Testis (tissue), 3 donors: ENCODE results near the gene ICAM2. TPM values are rescaled to one million over a fixed set of nuclear protein-coding genes. Genes with fewer than 3 reads are reported as not detected.

Experiments used
- DNase-seq: peaks from one replicate; pipeline ENCODE4 v3.0.0-alpha.2; 2019
- H3K27ac ChIP-seq, 2 donors: fragments of 200-600 bp; sonication (generic); one replicate each; pipeline ENCODE4 v1.5.1; 2019
- H3K27me3 ChIP-seq: fragments of 200-600 bp; sonication (generic); one replicate; pipeline ENCODE4 v1.5.1; 2019
- H3K36me3 ChIP-seq: fragments of 200-600 bp; sonication (generic); one replicate; pipeline ENCODE4 v1.5.1; 2017; ENCODE audit warnings: low read depth; ENCODE audit errors: missing control alignments
- H3K4me1 ChIP-seq: fragments of 200-600 bp; sonication (generic); one replicate; pipeline ENCODE4 v1.5.1; 2019
- H3K4me3 ChIP-seq, 2 donors: fragments of 200-600 bp; sonication (generic); one replicate each; pipeline ENCODE4 v1.5.1; 2017 to 2019
- H3K9me3 ChIP-seq: fragments of 200-600 bp; sonication (generic); one replicate; pipeline ENCODE4 v1.5.1; 2017
- POLR2A ChIP-seq: fragments of 450-650 bp; IDR thresholded peaks from one replicate; pipeline ENCODE4 v1.6.1; 2017; ENCODE audit warnings: antibody characterized with exemption, mild to moderate bottlenecking, moderate library complexity
- WGBS, 2 donors: methylation state at CpG; one replicate each; pipeline ENCODE4 v1.1.5; 2018; 5-methylcytosine and 5-hydroxymethylcytosine counted together
- intact Hi-C: fragments of 100-400 bp; cut with DNase I; formaldehyde crosslinking; loops from one replicate; pipeline ENCODE4 v1.15.1; 2023; ENCODE audit warnings: low total_unique reads
- polyA plus RNA-seq: library from polyadenylated mRNA; stranded (reverse); fragments of 350-450 nt; fragmentation: Illumina TruSeq; extraction: RNeasy Lipid Tissue Mini Kit (QIAGEN cat#74804); gene quantifications from one replicate; pipeline ENCODE4 v1.2.3, GENCODE V29; 2014; ENCODE audit warnings: low read depth, low replicate concordance; ENCODE audit not compliant: insufficient read depth
- total RNA-seq, 2 donors: library from RNA; depleted of rRNA; stranded (reverse); fragments of >200 nt; gene quantifications; one replicate each; pipeline ENCODE4 v1.2.3, GENCODE V29; 2016
- TF ChIP-seq, protein P1 (sequence below), 3 experiments: fragments of 450-650 bp in 2 of 3; fragments of 200-600 bp in 1 of 3; sonication (generic) in 1 of 3; IDR thresholded peaks; one replicate each; pipeline ENCODE4 v1.5.1; 2016 to 2019; ENCODE audit warnings: antibody characterized with exemption in 3 of 3, mild to moderate bottlenecking in 2 of 3, moderate library complexity in 1 of 3

Gene ICAM2
- total and polyA plus RNA-seq, 3 donors from 2014 or later: 5.2 to 12.1 (median 11.3) TPM

DNA sequence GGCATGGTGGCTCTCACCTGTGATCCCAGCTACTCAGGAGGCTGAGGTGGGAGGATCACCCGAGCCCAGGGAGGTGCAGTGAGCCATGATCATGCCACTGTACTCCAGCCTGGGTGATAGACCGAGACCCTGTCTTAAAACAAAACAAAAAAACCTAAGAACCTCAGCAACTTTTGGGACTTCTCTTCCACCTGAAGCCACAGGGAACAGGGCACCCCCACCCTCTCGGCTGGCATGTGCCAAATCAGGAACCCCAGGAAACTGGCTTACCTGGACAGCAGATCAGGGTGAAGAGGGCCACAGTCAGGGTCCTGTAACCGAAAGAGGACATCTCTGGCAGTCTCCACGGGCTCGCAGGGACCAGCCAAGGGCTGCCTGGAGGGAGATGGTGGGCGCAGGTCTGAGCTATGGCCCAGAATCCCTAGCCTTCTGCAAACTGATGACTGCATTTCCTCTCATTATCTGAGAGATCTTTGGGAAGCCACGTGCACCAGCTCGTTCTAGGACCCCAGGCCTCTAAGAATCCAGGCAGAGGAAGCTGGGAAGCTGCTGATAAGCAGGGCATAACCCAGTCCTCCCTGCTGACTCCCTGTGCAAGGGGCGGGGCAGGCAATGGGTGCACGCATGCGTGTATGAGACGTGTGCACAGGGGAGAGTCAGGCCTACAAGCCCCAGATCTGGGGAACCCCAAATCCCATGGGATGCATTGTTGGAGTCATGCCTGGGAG is 13.9 kb downstream of the ICAM2 start:
- H3K27ac ChIP-seq: no peak overlapping the region
- peak; percentile 14 for DNase-seq
- 71 to 74% methylated on average over 11 to 13 of the region's 13 CpGs for WGBS, 2 donors
- H3K4me1 ChIP-seq: no peaks in the 10 kb centered on the region
- no peaks in the 10 kb centered on the region for H3K27me3 ChIP-seq
- TF ChIP-seq POLR2A: no peak
- TF ChIP-seq, protein P1, sequence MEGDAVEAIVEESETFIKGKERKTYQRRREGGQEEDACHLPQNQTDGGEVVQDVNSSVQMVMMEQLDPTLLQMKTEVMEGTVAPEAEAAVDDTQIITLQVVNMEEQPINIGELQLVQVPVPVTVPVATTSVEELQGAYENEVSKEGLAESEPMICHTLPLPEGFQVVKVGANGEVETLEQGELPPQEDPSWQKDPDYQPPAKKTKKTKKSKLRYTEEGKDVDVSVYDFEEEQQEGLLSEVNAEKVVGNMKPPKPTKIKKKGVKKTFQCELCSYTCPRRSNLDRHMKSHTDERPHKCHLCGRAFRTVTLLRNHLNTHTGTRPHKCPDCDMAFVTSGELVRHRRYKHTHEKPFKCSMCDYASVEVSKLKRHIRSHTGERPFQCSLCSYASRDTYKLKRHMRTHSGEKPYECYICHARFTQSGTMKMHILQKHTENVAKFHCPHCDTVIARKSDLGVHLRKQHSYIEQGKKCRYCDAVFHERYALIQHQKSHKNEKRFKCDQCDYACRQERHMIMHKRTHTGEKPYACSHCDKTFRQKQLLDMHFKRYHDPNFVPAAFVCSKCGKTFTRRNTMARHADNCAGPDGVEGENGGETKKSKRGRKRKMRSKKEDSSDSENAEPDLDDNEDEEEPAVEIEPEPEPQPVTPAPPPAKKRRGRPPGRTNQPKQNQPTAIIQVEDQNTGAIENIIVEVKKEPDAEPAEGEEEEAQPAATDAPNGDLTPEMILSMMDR (IDR thresholded peaks at IDR 0.05): no peak
- intact Hi-C loops: no loop called here
- H3K36me3 ChIP-seq: no peaks in the 10 kb centered on the region
- H3K4me3 ChIP-seq: no peak overlapping the region
- no peaks in the 10 kb centered on the region for H3K9me3 ChIP-seq

DNA sequence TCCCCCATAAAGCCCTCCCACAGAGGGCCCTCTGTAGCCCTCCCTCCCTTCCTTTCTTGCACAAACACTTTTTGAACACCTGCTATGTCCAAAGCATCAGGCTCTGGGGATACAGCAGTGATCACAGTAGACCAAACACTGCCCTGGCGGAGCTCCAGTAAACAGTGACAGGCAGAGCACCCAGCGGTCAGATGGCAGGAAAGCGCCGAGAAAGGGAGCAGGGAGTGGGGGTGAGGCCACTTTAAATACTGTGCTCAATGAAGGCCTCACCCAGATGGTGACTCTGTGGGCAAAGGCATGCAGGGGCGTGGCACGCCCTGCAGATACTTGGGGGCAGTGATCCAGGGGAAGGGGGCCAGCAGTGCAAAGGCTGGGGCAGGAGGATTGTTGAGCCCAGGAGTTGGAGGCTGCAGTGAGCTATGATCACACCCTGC is 14.7 kb downstream of the ICAM2 start:
- TF ChIP-seq, protein P1 (IDR thresholded peaks at IDR 0.05): no peak
- no peak for TF ChIP-seq POLR2A
- Histone ChIP-seq H3K36me3 (no peaks in the 10 kb centered on the region), H3K9me3 (no peaks in the 10 kb centered on the region), H3K27ac (no peak overlapping the region), H3K4me1 (no peaks in the 10 kb centered on the region), H3K27me3 (no peaks in the 10 kb centered on the region), H3K4me3 (no peak overlapping the region)
- 49 to 79% methylated on average over 6 of the region's 6 CpGs for WGBS, 2 donors
- intact Hi-C loops: no loop called here
- no peak for DNase-seq

DNA sequence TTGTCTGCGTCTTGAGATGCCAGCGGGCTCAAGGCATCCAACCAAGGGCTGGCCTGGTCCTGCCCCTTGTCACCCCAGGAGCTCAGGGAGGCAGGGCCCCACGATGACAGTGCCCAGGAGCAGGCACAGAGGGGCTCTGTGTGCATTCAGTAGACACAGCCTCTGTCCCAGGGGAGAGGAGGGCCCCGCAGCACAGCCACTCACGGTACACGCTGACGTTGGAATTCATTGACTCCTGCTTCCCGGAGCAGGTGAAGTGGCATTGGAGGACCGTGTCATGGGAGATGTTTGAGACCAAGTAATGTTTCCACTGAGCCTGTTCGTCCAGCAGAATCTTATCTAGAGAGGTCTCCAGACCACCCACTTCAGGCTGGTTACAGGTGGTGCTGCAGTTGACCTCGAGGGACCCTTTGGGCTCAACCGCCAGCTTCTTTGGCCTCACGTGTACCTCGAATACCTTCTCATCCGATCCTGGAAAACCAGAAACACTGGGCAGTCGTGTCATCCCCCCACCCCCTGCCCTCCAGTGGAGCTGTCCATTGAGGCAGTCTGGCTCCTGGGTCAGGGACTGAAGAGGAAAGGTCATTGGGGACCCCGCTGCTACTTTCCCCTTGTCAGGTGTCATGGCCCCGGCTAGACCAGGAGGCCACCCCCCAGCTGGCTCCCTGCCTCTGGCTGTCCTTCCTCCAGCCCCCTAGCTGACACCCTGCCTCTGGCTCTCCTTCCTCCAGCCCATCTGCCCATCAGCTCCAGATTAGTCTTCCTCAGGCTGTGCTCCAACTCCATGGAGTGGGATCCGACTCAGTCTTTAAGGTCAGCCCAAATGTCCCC is 15.3 kb downstream of the ICAM2 start:
- H3K27me3 ChIP-seq: no peaks in the 10 kb centered on the region
- intact Hi-C loops: no loop called here
- H3K4me1 ChIP-seq: no peaks in the 10 kb centered on the region
- H3K4me3 ChIP-seq: no peak overlapping the region
- H3K27ac ChIP-seq: no peak overlapping the region
- no peaks in the 10 kb centered on the region for H3K9me3 ChIP-seq
- TF ChIP-seq POLR2A: no peak
- TF ChIP-seq, protein P1 (IDR thresholded peaks at IDR 0.05): no peak
- DNase-seq: peak; percentile 11
- no peaks in the 10 kb centered on the region for H3K36me3 ChIP-seq
- WGBS, 2 donors: 75 to 88% methylated on average over 5 to 19 of the region's 19 CpGs

DNA sequence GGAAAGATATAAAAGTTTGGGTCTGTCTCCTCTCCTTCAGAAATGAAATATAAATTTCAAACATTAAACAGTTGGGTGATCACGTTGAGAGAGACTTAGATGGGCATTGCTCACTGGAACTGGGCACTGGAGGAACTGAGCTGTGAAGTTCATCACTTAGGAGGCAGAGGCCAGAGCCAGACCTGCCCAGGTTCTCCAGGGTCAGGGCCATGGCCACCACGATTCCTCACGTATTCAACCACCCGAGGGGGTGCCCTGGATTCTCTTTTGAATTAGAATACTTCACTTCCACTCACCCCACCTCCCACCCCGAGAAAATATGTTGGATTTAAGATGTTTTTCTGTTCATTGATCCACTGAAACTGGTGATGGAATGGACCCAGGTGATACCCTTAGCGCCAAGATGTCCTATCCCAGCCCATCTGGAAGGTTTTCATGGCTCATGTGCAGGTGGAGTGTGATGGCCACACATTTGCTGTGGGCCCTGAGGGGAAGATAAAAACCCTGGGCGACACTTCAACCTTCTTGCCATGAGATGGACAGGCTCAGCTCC is 16.1 kb downstream of the ICAM2 start:
- no peak overlapping the region for H3K4me3 ChIP-seq
- no peaks in the 10 kb centered on the region for H3K9me3 ChIP-seq
- no peaks in the 10 kb centered on the region for H3K36me3 ChIP-seq
- no peak overlapping the region for H3K27ac ChIP-seq
- TF ChIP-seq, protein P1 (IDR thresholded peaks at IDR 0.05): no peak
- no peak for TF ChIP-seq POLR2A
- WGBS, 2 donors: 90 to 92% methylated on average over 7 of the region's 7 CpGs
- no peaks in the 10 kb centered on the region for H3K27me3 ChIP-seq
- DNase-seq: peak; percentile 2
- intact Hi-C loops: no loop called here
- H3K4me1 ChIP-seq: no peaks in the 10 kb centered on the region
